Testis (tissue), 2 donors: ENCODE measurements around the gene ABHD10.

ENCODE experiments used
- CTCF ChIP-seq, 3 experiments: fragments of 450-650 bp in 2 of 3; fragments of 200-600 bp in 1 of 3; sonication (generic) in 1 of 3; IDR thresholded peaks; one replicate each; pipeline ENCODE4 v1.5.1; 2016 to 2019; ENCODE audit warnings: antibody characterized with exemption in 3 of 3, mild to moderate bottlenecking in 2 of 3, moderate library complexity in 1 of 3
- POLR2A ChIP-seq: fragments of 450-650 bp; IDR thresholded peaks from one replicate; pipeline ENCODE4 v1.6.1; 2017; ENCODE audit warnings: antibody characterized with exemption, mild to moderate bottlenecking, moderate library complexity

GRCh38 chr3:112011376-112011940, 32.6 kb downstream of the ABHD10 start:
- TF ChIP-seq CTCF (IDR thresholded peaks at IDR 0.05) (no peak), POLR2A (no peak)
